GM12872 (cell line): ENCODE measurements around the gene TSPAN9.

Source experiments
- CTCF ChIP-seq: IDR thresholded peaks from 3 replicates; pipeline ENCODE4 v1.5.1; 2011; ENCODE audit warnings: low read depth, mild to moderate bottlenecking, low read length, moderate library complexity; ENCODE audit not compliant: insufficient read depth

TSPAN9 gene

GRCh38 chr12:3045989-3046388, 31.2 kb upstream of the TSPAN9 start:
- no peak for TF ChIP-seq CTCF

GRCh38 chr12:3046441-3047200, 30.6 kb upstream of the TSPAN9 start:
- no peak for TF ChIP-seq CTCF

- no peak for TF ChIP-seq CTCF
Observed at GRCh38 chr12:3047961-3048360, 29.2 kb upstream of the TSPAN9 start.

- no peak for TF ChIP-seq CTCF
Observed at GRCh38 chr12:3048540-3048939, 28.6 kb upstream of the TSPAN9 start.

- no peak for TF ChIP-seq CTCF
Observed at GRCh38 chr12:3049176-3049575, 28.0 kb upstream of the TSPAN9 start.

GRCh38 chr12:3049611-3050249, 27.4 kb upstream of the TSPAN9 start:
- no peak for TF ChIP-seq CTCF

- TF ChIP-seq CTCF: no peak
Observed at GRCh38 chr12:3054374-3054773, 22.8 kb upstream of the TSPAN9 start.
